NCI-H1436 (cell line): ENCODE results near the gene LRRC9.
"Not testable (repeated sequence)": the region's sequence is repeated elsewhere in the genome, so short reads cannot be mapped to it uniquely, and the experiment has no call there.

ENCODE experiments used
- DNase-seq: peaks from one replicate; lab custom pipeline; 2025; lab: John Stamatoyannopoulos, UW

The LRRC9 gene

GRCh38 chr14:59957890-59958289, 37.9 kb downstream of the LRRC9 start:
- DNase-seq = not testable (repeated sequence)

GRCh38 chr14:59959668-59960067, 39.7 kb downstream of the LRRC9 start:
- DNase-seq = no peak

DNA sequence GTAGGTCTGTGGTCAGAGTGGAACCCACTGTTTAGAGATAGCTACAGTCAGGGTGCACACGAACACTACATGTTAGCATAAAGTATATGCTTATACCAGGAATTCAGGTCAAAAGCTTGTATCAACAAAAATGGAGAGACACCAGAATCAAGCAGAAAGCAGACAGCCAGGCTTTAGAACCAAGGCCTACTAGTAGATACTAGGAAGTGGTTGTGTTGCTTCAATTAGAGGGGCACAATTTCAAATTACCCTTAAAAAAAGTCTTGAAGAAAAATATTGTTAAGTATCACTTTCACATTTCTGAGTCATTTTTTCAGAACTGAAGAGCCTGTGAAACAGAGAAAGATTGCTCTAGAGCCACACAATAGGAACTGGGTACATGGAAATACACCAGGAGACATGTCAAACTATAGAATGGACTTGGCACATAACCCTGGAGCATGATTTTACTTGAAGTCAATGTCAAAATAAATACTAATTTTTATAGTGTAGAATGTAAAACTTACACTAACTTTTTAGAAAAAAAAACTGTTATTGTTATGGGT, 41.6 kb downstream of the LRRC9 start:
- no peak for DNase-seq

- DNase-seq = no peak
Observed at GRCh38 chr14:59964251-59965007, 44.5 kb downstream of the LRRC9 start.

DNA sequence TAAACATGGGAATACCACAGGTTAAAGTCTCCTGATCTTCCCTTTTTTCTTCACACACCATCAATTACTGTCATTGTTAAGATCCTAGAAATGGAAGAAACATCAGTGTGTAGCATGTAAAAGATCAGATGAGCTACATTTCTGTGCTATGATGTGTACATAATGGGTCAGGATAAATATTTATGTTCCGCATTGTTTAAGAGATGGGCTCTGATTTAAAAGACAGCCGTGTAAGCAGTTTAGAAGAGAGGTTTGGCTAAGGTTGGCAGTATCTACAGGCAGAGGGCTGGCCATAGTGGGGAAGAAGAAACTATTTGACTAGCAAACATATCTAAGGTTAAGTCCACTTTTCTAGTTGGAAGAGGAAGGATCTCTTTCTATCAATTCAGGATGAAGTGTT, 49.4 kb downstream of the LRRC9 start:
- DNase-seq = no peak

DNA sequence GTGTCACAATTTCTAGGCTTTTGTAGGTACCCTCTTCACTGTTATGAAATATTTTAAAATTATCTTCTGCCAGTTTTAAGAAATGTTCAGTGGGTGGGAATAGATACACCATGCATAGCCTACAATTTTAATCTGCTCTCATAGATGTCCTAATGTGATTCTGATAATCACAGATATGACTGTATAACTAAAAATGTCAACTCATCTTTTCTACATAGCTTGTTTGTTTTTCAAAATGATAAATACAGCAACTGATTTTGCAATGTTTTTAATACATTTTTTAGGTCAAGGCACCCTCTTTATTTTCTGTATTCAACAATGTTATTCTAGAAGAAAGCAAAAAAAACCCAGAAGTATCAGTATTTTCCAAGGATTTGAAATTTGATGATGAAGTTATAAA, 61.6 kb downstream of the LRRC9 start:
- no peak for DNase-seq

DNA sequence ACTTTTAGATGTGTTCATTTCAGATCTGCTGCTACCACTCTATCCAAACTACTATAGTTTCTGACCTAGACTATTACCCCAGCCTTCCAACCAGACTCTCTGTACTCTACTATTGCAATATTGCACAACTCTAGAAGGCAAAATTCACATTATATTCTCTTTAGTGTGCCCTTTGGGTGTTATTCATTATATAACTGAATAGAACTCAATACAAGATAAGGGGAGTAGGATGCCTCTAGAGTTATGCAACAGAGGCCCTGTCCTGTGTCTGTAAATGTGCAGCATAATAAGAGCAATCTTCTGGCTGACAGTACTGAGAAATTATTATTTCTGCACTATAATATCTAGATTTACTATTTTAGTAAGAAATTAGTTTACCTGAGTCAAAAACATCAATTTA, 63.1 kb downstream of the LRRC9 start:
- DNase-seq = no peak

- DNase-seq = no peak
Observed at GRCh38 chr14:59986556-59987059, 66.7 kb downstream of the LRRC9 start.

DNA sequence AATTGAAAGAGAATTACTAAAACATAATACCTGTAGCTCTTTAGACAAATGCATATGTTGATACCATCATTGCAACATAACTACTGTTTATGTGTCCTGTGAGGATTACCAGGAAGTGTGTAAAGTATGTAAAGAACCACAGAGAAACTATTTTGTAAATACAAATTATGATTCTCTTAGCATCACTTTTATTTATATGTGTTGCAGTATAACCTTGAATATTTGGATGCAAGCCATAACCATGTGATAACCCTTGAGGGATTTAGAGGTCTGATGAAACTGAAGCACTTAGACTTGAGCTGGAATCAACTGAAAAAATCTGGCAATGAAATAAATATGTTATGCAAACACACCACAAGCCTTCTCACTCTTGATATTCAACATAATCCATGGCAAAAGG, 77.5 kb downstream of the LRRC9 start:
- DNase-seq = peak; percentile 6

DNA sequence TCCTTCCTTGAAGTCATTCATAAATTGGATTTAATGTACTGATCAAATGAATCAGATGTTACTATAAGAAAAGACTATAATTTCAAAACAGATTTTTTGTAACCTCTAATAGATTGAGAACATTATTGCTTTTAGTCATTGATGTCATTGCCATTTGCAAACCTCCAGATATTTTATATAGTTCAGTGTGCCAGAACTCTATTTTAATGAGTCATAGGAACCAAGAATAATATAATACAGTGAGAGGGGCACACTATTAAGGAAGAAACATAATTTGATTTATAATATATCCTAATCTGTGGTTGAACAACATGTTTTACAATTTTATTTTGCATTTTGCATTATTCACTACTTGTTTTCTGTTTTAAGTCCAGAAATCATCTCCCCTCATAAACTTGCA, 78.0 kb downstream of the LRRC9 start:
- DNase-seq = no peak

GRCh38 chr14:59998564-59998963, 78.6 kb downstream of the LRRC9 start:
- DNase-seq = no peak

GRCh38 chr14:60002819-60003492, 83.0 kb downstream of the LRRC9 start:
- no peak for DNase-seq

DNA sequence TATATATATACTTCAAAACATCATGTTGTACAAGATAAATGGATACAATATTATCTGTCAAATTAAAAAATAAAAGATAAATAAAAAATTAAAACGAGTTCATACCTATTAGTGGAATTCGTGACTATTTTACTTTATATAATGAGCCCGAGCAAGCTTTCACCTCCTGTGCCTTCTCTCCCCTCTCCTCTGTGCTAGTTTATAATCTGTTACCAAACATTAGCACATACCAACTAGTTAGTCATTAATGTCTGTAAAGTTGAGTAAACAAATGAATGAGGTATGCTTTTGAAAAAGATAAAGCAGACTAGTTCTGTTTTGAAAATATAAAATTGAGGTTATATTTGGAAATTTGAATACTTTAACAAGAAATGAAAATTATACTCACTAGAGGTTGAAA, 84.0 kb downstream of the LRRC9 start:
- DNase-seq = no peak

GRCh38 chr14:60008042-60008441, 88.1 kb downstream of the LRRC9 start:
- no peak for DNase-seq

DNA sequence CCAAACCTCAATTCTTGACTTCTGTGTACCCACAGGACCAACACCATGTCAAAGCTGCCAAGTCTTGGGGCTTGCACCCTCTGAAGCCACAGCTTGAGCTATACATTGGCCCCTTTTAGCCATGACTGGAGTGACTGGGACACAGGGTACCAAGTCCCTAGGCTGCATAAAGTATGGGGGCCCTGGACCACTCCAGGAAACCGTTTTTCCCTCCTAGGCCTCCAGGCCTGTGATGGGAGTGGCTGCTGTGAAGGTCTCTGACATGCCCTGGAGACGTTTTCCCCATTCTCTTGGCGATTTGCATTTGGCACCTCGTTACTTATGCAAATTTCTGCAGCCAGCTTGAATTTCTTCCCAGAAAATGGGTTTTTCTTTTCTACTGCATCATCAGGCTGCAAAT, 90.3 kb downstream of the LRRC9 start:
- DNase-seq = not testable (repeated sequence)

- no peak for DNase-seq
Observed at GRCh38 chr14:60014402-60014801, 94.5 kb downstream of the LRRC9 start.

DNA sequence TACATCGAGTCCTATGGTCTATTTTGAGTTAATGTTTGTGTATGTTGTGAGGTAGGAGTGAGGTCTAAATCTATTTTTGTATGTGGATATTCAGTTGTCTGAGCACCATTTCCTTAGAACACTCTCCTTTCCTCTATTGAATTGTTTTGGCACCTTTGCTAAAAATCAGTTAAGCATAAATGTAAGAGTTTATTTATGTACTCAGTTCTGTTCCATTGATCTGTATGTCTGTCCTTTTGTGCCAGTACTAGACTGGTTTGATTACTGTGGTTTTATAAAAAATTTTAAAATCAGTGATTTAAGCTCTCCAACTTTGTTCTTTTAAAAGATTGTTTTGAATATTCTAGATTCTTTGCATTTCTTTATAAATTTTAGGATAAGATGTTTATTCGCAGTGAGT, 101.7 kb downstream of the LRRC9 start:
- DNase-seq = no peak

DNA sequence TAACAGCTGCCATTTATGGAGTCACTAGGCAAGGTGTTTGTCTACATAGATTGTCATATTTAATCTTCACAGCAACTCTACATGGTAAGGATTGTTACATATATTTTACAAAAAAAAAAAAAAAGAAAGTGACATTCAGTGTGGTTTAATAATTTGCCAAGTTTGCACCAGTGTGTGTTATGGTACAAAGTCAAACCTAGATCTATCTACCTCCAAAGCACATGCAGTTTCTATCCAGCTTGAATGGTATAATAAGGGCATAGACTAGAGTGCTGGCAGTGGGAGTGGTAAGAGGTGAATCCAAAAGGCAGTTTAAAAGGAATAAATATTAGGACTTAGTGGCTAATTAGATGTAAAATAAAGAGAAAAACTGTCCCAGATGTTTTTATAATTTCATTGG, 105.6 kb downstream of the LRRC9 start:
- no peak for DNase-seq

- DNase-seq = no peak
Observed at GRCh38 chr14:60035177-60035576, 115.2 kb downstream of the LRRC9 start.

GRCh38 chr14:60047976-60048375, 128.0 kb downstream of the LRRC9 start:
- DNase-seq = not testable (repeated sequence)

GRCh38 chr14:60051721-60052221, 131.8 kb downstream of the LRRC9 start:
- no peak for DNase-seq

DNA sequence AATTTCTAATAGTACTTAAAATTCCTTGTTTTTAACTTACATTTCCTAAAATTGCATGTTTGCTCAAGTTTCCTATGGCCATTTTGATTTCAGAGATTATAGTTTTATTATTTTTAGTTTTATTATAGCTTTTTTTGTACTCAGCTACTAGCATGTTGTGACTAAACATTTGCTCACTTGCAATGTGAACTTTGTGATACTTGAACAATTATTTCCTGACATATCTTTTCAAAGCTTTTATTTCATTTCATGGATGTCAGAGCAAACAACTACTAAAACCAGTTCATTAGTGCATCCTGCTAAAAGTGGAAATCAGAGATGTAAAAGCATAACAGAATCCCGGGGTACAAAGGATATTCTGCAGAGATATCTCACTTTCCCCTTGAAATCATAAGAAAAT, 138.1 kb downstream of the LRRC9 start:
- no peak for DNase-seq

DNA sequence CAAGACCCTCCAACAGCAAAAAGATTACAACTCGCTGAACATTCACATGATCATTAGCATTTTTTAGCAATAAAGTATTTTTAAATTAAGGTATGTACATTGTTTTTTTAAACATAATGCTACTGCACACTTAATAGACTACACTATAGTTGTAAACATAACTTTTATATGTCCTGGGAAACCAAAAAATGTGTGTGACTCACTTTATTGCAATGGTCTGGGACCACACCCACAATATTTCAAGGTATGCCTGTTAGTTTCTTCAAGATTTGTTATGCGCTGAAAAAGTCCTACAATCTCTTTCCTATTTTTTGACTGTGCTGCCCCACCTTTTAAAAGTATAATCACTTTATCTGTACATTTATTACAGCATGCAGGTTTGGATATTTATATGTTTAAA, 141.4 kb downstream of the LRRC9 start:
- DNase-seq = no peak
